ENCODE results near the gene SLC36A3. TPM values are rescaled to one million over a fixed set of nuclear protein-coding genes. Genes with fewer than 3 reads are reported as not detected.

The SLC36A3 gene
- total RNA-seq, 4 donors from 2014 or later: not detected

DNA sequence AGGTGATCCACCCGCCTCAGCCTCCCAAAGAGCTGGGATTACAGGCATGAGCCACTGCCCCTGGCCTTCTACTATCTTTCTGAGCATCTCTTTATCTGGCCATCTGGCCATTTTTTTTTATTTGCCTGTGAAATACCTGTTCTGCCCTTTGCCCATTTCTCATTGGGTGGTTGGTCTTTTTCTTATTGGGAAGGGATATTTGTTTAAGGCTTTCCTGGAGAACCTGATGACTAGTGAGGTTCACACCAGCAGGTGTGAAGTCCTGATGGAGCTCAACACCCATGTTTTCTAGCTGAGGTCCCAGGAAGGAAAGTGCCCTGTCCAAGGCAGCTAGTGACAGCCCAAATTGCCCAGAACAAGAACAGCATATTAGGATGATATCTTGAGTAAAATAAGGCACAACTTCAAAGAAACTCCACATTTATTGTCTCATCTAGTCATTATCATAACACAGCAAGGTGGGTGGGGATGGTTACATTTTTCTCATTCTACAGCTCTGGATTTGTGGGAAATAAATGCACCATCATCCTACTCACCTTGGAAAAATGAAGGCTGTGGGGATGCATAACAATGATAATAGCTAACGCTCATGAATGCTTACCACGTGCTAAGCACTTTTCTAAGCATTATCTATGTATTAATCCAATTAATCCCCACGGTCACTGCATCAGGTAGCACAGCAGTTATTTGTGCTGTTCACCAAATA, 20.3 kb downstream of the SLC36A3 start:
- Histone ChIP-seq H3K9me3 (no peaks in the 10 kb centered on the region), H3K4me1 (no peaks in the 10 kb centered on the region), H3K27ac (no peak overlapping the region), H3K36me3 (no peaks in the 10 kb centered on the region), H3K27me3 (no peaks in the 10 kb centered on the region), H3K4me3 (no peak overlapping the region)
- ATAC-seq: no peak
- 62 to 72% methylated on average over 3 of the region's 4 CpGs for WGBS, 2 donors (ENCODE audit: low coverage in 1 of 2)
- TF ChIP-seq, protein P1, sequence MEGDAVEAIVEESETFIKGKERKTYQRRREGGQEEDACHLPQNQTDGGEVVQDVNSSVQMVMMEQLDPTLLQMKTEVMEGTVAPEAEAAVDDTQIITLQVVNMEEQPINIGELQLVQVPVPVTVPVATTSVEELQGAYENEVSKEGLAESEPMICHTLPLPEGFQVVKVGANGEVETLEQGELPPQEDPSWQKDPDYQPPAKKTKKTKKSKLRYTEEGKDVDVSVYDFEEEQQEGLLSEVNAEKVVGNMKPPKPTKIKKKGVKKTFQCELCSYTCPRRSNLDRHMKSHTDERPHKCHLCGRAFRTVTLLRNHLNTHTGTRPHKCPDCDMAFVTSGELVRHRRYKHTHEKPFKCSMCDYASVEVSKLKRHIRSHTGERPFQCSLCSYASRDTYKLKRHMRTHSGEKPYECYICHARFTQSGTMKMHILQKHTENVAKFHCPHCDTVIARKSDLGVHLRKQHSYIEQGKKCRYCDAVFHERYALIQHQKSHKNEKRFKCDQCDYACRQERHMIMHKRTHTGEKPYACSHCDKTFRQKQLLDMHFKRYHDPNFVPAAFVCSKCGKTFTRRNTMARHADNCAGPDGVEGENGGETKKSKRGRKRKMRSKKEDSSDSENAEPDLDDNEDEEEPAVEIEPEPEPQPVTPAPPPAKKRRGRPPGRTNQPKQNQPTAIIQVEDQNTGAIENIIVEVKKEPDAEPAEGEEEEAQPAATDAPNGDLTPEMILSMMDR (IDR thresholded peaks at IDR 0.05): no peak

DNA sequence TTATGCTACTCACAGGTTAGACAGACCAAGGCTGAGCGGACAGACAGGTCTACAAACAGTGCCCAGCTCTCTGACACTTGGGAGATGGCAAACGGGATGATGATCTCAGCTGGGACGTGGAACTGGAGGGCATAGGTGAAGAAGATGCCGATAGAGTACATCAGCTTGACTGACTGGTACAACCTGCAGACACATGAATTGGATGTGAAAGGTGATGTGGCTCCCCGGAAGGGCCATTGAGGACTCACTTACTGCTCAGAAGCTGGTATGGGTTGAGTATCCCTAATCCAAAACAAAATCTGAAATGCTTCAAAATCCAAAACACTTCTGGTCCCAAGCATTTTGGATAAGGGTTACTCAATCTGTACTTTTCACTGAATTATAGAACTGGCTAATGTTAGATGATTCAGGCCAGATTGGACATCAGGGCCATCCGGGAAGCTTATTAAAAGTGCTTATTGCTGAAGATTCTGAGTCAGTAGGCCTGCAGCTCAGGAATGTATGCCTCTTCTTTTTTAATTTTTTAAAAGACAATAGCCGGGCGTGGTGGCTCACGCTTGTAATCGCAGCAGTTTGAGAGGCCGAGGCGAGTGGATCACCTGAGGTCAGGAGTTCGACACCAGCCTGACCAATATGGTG, 22.4 kb downstream of the SLC36A3 start:
- no peaks in the 10 kb centered on the region for H3K27me3 ChIP-seq
- H3K27ac ChIP-seq: no peak overlapping the region
- H3K4me1 ChIP-seq: no peaks in the 10 kb centered on the region
- no peak for ATAC-seq
- no peak overlapping the region for H3K4me3 ChIP-seq
- H3K36me3 ChIP-seq: no peaks in the 10 kb centered on the region
- 80 to 91% methylated on average over 4 to 13 of the region's 13 CpGs for WGBS, 2 donors (ENCODE audit: low coverage in 1 of 2)
- no peaks in the 10 kb centered on the region for H3K9me3 ChIP-seq
- TF ChIP-seq EP300 (IDR thresholded peaks at IDR 0.05): no peak
- no peak for TF ChIP-seq POLR2AphosphoS5 (IDR thresholded peaks at IDR 0.05)
- no peak for TF ChIP-seq POLR2A (IDR thresholded peaks at IDR 0.05)
- TF ChIP-seq, protein P1 (IDR thresholded peaks at IDR 0.05): no peak

DNA sequence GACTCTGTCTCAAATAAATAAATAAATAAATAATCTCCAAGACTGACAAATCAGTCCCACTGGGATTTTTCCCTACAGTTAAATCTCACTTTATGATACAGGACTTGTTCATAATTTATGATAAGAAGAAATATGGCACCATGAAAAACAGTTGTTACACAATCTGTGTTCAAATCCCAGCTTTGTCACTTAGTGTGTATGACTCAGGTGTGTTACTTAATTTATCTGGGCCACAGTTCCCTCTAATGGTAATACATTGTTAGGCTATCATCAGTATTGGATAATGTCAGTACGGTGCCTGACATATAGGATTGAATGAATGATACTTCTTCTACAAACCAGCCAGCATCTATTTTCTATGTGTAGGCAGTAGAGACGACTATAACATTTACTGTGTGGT, 23.1 kb downstream of the SLC36A3 start:
- 88 to 100% methylated on average over 1 to 2 of the region's 2 CpGs for WGBS, 2 donors (ENCODE audit: low coverage in 1 of 2)
- no peaks in the 10 kb centered on the region for H3K9me3 ChIP-seq

DNA sequence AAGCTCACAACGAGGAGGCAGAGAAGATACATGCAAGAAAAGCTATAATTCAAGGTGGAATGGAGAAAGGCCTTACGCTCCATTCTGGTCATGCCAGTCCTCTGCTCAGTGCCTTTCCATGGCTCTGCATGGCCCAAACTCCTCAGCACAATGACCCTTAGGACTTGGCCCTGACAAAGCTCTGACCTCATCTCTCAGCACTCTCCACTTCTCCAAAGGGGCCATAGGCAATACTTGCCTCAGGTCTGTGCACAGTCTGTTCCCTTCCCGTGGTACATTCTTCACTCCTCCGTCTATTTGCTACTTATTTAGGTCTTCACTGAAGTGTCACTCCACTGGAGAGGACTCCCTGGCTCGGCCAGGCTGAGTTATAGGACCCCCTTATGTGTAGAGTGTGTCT, 24.7 kb downstream of the SLC36A3 start:
- no peak for ATAC-seq
- Histone ChIP-seq H3K27me3 (no peaks in the 10 kb centered on the region), H3K4me1 (no peaks in the 10 kb centered on the region), H3K9me3 (no peaks in the 10 kb centered on the region), H3K4me3 (no peak overlapping the region), H3K36me3 (no peaks in the 10 kb centered on the region), H3K27ac (no peak overlapping the region)
- WGBS, 2 donors (ENCODE audit: low coverage in 1 of 2): 71 to 85% methylated on average over 4 to 5 of the region's 5 CpGs
- TF ChIP-seq, protein P1 (IDR thresholded peaks at IDR 0.05): no peak
- TF ChIP-seq POLR2AphosphoS5 (IDR thresholded peaks at IDR 0.05) (no peak), EP300 (IDR thresholded peaks at IDR 0.05) (no peak), POLR2A (IDR thresholded peaks at IDR 0.05) (no peak)

More for the DNA sequence above, 23.1 kb downstream of the SLC36A3 start:
- Histone ChIP-seq H3K27me3 (no peaks in the 10 kb centered on the region), H3K4me1 (no peaks in the 10 kb centered on the region), H3K4me3 (no peak overlapping the region), H3K36me3 (no peaks in the 10 kb centered on the region), H3K27ac (no peak overlapping the region)
- TF ChIP-seq POLR2AphosphoS5 (IDR thresholded peaks at IDR 0.05): no peak
- TF ChIP-seq, protein P1 (IDR thresholded peaks at IDR 0.05): no peak
- no peak for TF ChIP-seq POLR2A (IDR thresholded peaks at IDR 0.05)
- TF ChIP-seq EP300 (IDR thresholded peaks at IDR 0.05): no peak
- no peak for ATAC-seq

GRCh38 chr5:151275803-151276202, 27.8 kb downstream of the SLC36A3 start:
- ATAC-seq: no peak
- no peak overlapping the region for H3K4me3 ChIP-seq
- no peaks in the 10 kb centered on the region for H3K36me3 ChIP-seq
- no peaks in the 10 kb centered on the region for H3K4me1 ChIP-seq
- H3K27me3 ChIP-seq: no peaks in the 10 kb centered on the region
- no peaks in the 10 kb centered on the region for H3K9me3 ChIP-seq
- H3K27ac ChIP-seq: no peak overlapping the region
- WGBS, 2 donors (ENCODE audit: low coverage in 1 of 2): 85 to 97% methylated on average over 2 of the region's 2 CpGs
- TF ChIP-seq EP300 (IDR thresholded peaks at IDR 0.05): no peak

Measured in gastroesophageal sphincter (tissue), 4 donors.